Neural progenitor cell (in vitro differentiated cells): ENCODE measurements around the gene CBX8.

Experiments
- EZH2 ChIP-seq: fragments of 200-600 bp; sonication (generic); IDR thresholded peaks from 2 replicates; pipeline ENCODE4 v1.6.1; 2017; ENCODE audit warnings: antibody characterized with exemption, mild to moderate bottlenecking, moderate library complexity
- TF ChIP-seq, protein P1 (sequence below): fragments of 200-600 bp; sonication (generic); IDR thresholded peaks from 2 replicates; pipeline ENCODE4 v1.5.1; 2017; ENCODE audit warnings: antibody characterized with exemption, mild to moderate bottlenecking

DNA sequence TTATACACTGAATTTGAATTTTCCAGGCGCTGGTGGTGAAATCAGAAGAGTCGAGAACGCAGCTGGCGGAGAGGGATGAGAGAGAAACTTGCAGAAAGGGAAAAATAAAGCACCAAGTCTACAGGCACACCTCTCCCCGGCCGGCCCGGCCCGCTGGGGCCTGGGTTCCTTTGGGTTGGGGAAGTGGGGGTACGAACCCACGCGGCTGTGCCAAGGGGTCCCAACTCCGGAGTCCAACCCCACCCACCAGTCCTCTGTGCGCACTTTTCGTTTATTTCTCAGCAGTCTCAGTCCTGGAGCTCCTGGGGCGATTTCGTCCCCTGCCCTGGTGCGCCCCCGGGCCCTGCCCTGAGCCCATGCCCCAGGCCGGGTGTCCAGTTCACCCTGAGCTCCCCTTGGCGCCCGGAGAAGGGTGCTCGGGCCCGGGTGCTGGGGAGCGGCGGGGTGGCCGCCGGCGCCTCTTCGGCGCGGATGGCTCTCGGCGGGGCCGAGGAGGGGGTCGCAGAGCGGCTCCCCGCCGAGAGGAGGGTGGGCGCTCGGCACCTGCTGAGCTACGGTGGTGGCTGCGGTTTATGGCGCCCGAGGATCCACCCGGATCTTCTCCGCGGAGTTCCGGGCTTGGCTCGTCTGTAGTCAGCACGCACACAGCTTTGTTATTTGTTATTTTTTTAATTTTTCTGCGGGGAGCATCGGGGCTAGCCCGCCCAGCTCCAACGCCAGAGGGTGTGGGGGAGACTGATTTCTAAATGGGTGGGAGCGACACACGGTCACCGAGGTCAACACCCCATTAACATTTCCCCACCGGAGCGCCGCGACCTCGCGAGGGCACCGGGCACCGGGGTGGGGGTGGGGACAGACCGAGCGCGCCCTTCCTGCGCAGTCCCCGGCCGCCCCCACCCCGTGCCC lies 15.7 kb upstream of the CBX8 start:
- TF ChIP-seq, protein P1, sequence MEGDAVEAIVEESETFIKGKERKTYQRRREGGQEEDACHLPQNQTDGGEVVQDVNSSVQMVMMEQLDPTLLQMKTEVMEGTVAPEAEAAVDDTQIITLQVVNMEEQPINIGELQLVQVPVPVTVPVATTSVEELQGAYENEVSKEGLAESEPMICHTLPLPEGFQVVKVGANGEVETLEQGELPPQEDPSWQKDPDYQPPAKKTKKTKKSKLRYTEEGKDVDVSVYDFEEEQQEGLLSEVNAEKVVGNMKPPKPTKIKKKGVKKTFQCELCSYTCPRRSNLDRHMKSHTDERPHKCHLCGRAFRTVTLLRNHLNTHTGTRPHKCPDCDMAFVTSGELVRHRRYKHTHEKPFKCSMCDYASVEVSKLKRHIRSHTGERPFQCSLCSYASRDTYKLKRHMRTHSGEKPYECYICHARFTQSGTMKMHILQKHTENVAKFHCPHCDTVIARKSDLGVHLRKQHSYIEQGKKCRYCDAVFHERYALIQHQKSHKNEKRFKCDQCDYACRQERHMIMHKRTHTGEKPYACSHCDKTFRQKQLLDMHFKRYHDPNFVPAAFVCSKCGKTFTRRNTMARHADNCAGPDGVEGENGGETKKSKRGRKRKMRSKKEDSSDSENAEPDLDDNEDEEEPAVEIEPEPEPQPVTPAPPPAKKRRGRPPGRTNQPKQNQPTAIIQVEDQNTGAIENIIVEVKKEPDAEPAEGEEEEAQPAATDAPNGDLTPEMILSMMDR: no peak
- peak; percentile 98 for TF ChIP-seq EZH2
